Calu3 (cell line): ENCODE measurements around the gene ADIPOR1. TPM values are rescaled to one million over a fixed set of nuclear protein-coding genes. Genes with fewer than 3 reads are reported as not detected.
"Not testable (repeated sequence)": the region's sequence is repeated elsewhere in the genome, so short reads cannot be mapped to it uniquely, and the experiment has no call there.

Experiments
- BruUV-seq: library from RNA; stranded (reverse); fragments of 400-500 nt; replicated peaks from 2 replicates; lab custom pipeline; 2021; lab: Mats Ljungman, UMichigan
- CTCF ChIA-PET: fragments of 300-600 bp; sonication (Branson Sonifier 250); formaldehyde crosslinking; loops from one replicate; lab custom pipeline; 2022; ENCODE audit warnings: antibody characterized with exemption; lab: Charles Lee
- DNase-seq: peaks from one replicate; pipeline ENCODE4 v3.0.0; 2022
- H3K27ac Mint-ChIP-seq: one replicate; pipeline ENCODE4 v1.8.0; 2022; ENCODE audit warnings: mixed read lengths; ENCODE audit not compliant: unreplicated experiment
- H3K27me3 Mint-ChIP-seq: one replicate; pipeline ENCODE4 v1.8.0; 2022; ENCODE audit warnings: mixed read lengths; ENCODE audit not compliant: unreplicated experiment
- H3K36me3 Mint-ChIP-seq: one replicate; pipeline ENCODE4 v1.8.0; 2022; ENCODE audit warnings: mild to moderate bottlenecking, moderate library complexity, mixed read lengths; ENCODE audit not compliant: insufficient read depth, unreplicated experiment
- H3K4me1 Mint-ChIP-seq: one replicate; pipeline ENCODE4 v1.8.0; 2022; ENCODE audit warnings: mild to moderate bottlenecking, low read depth, mixed read lengths; ENCODE audit not compliant: unreplicated experiment
- H3K4me3 Mint-ChIP-seq: one replicate; pipeline ENCODE4 v1.8.0; 2022; ENCODE audit warnings: mild to moderate bottlenecking, low read depth, moderate library complexity, mixed read lengths; ENCODE audit not compliant: unreplicated experiment
- H3K9me3 Mint-ChIP-seq: one replicate; pipeline ENCODE4 v1.8.0; 2022; ENCODE audit warnings: low read depth, mixed read lengths; ENCODE audit not compliant: unreplicated experiment
- CTCF ChIP-seq: fragments of 200-600 bp; IDR thresholded peaks from one replicate; pipeline ENCODE4 v1.8.0; 2022; ENCODE audit warnings: antibody characterized with exemption; ENCODE audit not compliant: unreplicated experiment
- intact Hi-C: fragments of 100-400 bp; cut with micrococcal nuclease; formaldehyde crosslinking; loops from one replicate; pipeline ENCODE4 v1.10.0; 2022; ENCODE audit not compliant: unreplicated experiment
- total RNA-seq: library from RNA; stranded (reverse); gene quantifications from 2 replicates; pipeline ENCODE4 v1.2.3, GENCODE V29; 2022

ADIPOR1 gene
- total RNA-seq, 1 experiment from 2014 or later = 104 TPM

- no peak overlapping the region for H3K27ac Mint-ChIP-seq
- no peak overlapping the region for H3K4me3 Mint-ChIP-seq
- TF ChIP-seq CTCF = no peak
- intact Hi-C loops = no loop called here
- no peaks in the 10 kb centered on the region for H3K27me3 Mint-ChIP-seq
- peaks cover 15% of the 10 kb centered on the region for H3K36me3 Mint-ChIP-seq
- no peak for DNase-seq
- BruUV-seq = no TSS peak
- CTCF ChIA-PET = interaction anchor here (0.6 kb wide), 1 partner anchor 128 kb away, joined by 3 read pairs; no protein-coding TSS in a partner anchor
- H3K9me3 Mint-ChIP-seq = no peaks in the 10 kb centered on the region
- no peaks in the 10 kb centered on the region for H3K4me1 Mint-ChIP-seq
Observed at GRCh38 chr1:202905331-202905730, 52.8 kb downstream of the ADIPOR1 start.

- H3K4me1 Mint-ChIP-seq, BruUV-seq, H3K9me3 Mint-ChIP-seq, intact Hi-C loops, CTCF ChIA-PET, DNase-seq, H3K27me3 Mint-ChIP-seq, H3K27ac Mint-ChIP-seq, H3K4me3 Mint-ChIP-seq: not testable (repeated sequence)
- peaks cover 19% of the 10 kb centered on the region for H3K36me3 Mint-ChIP-seq
Observed at GRCh38 chr1:202903808-202904207, 54.3 kb downstream of the ADIPOR1 start.

- Mint-ChIP-seq H3K9me3 (no peaks in the 10 kb centered on the region), H3K36me3 (peaks cover 18% of the 10 kb centered on the region), H3K4me1 (no peaks in the 10 kb centered on the region), H3K27me3 (no peaks in the 10 kb centered on the region), H3K4me3 (no peak overlapping the region), H3K27ac (no peak overlapping the region)
- CTCF ChIA-PET = no interaction called here
- no peak for TF ChIP-seq CTCF
- intact Hi-C loops = no loop called here
- no peak for DNase-seq
- no TSS peak for BruUV-seq
Observed at GRCh38 chr1:202901555-202901954, 56.6 kb downstream of the ADIPOR1 start.

GRCh38 chr1:202892501-202892900 lies 65.6 kb downstream of the ADIPOR1 start:
- CTCF ChIA-PET = no interaction called here
- intact Hi-C loops = no loop called here
- no peak overlapping the region for H3K27ac Mint-ChIP-seq
- no peak for TF ChIP-seq CTCF
- H3K9me3 Mint-ChIP-seq = no peaks in the 10 kb centered on the region
- H3K4me1 Mint-ChIP-seq = peaks cover 15% of the 10 kb centered on the region
- no TSS peak for BruUV-seq
- no peak for DNase-seq
- no peak overlapping the region for H3K4me3 Mint-ChIP-seq
- no peaks in the 10 kb centered on the region for H3K27me3 Mint-ChIP-seq
- H3K36me3 Mint-ChIP-seq = peaks cover 44% of the 10 kb centered on the region

Other genes starting within 250 kb of the ADIPOR1 start
- not detected in 2 replicates for gene SYT2, start 247.9 kb downstream of the ADIPOR1 start, total RNA-seq
- 86.6 and 86.7 TPM in 2 replicates for gene KDM5B, start 149.9 kb downstream of the ADIPOR1 start, total RNA-seq
- gene PCAT6, start 147.4 kb downstream of the ADIPOR1 start, total RNA-seq = 1.3 and 2.8 TPM in 2 replicates
- 9.8 and 10.5 TPM in 2 replicates for gene RABIF, start 69.2 kb downstream of the ADIPOR1 start, total RNA-seq
- gene KLHL12, start 31.1 kb downstream of the ADIPOR1 start, total RNA-seq = 35.4 and 36.7 TPM in 2 replicates
- gene CYB5R1, start 8.9 kb upstream of the ADIPOR1 start, total RNA-seq = 57.1 and 65.4 TPM in 2 replicates
- 77.7 and 84.4 TPM in 2 replicates for gene TMEM183A, start 49.1 kb upstream of the ADIPOR1 start, total RNA-seq
- gene PPFIA4, start 68.2 kb upstream of the ADIPOR1 start, total RNA-seq = 0.12 and 0.83 TPM in 2 replicates
- not detected in 2 replicates for gene MYOG, start 127.7 kb upstream of the ADIPOR1 start, total RNA-seq
- gene ADORA1, start 169.4 kb upstream of the ADIPOR1 start, total RNA-seq = 1.5 and 1.7 TPM in 2 replicates
- gene MYBPH, start 217.5 kb upstream of the ADIPOR1 start, total RNA-seq = not detected in 2 replicates
- not detected in 2 replicates for gene CHI3L1, start 228.4 kb upstream of the ADIPOR1 start, total RNA-seq